ENCODE results near the gene TTC39A.
"Not testable (repeated sequence)": the region's sequence is repeated elsewhere in the genome, so short reads cannot be mapped to it uniquely, and the experiment has no call there.

DNA sequence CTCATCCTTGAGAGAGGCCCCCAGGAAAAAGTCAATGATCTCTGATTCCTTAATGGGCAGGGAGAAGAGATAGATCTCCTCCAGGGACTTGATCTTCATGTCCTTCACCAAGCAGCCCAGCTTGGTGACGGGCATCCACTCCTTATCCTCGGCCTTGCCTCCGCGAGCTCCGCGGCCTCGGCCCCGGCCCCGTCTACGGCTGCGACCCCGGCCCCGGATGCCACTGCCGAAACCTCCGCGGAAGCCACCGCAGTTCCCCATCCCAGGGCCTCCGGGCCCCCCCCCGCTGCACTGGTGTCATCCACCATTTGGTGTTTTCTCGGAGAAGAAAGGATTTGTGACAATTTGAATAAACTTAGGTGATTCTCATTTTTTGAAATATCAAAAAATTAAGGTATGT is 79.2 kb downstream of the TTC39A start:
- TF ChIP-seq CEBPG (CRISPR knock-in tag; IDR thresholded peaks at IDR 0.05); IRF9 (CRISPR knock-in tag; IDR thresholded peaks at IDR 0.05; ENCODE audit: borderline replicate concordance); DDIT3 (CRISPR knock-in tag; IDR thresholded peaks at IDR 0.05); PAWR (CRISPR knock-in tag; IDR thresholded peaks at IDR 0.05; ENCODE audit: borderline replicate concordance); RFX5 (IDR thresholded peaks at IDR 0.05; ENCODE audit: low read depth, low read length); ATF5 (CRISPR knock-in tag; IDR thresholded peaks at IDR 0.05; ENCODE audit: low read depth); POLR2AphosphoS5 (IDR thresholded peaks at IDR 0.05; ENCODE audit: low read depth, low read length); AFF4 (CRISPR knock-in tag; IDR thresholded peaks at IDR 0.05); KDM5B (CRISPR knock-in tag; IDR thresholded peaks at IDR 0.05; ENCODE audit: borderline replicate concordance): not testable (repeated sequence)
- TF ChIP-seq, protein P1, sequence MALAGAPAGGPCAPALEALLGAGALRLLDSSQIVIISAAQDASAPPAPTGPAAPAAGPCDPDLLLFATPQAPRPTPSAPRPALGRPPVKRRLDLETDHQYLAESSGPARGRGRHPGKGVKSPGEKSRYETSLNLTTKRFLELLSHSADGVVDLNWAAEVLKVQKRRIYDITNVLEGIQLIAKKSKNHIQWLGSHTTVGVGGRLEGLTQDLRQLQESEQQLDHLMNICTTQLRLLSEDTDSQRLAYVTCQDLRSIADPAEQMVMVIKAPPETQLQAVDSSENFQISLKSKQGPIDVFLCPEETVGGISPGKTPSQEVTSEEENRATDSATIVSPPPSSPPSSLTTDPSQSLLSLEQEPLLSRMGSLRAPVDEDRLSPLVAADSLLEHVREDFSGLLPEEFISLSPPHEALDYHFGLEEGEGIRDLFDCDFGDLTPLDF (CRISPR knock-in tag; IDR thresholded peaks at IDR 0.05), result not testable (repeated sequence)
- TF ChIP-seq, protein P2, sequence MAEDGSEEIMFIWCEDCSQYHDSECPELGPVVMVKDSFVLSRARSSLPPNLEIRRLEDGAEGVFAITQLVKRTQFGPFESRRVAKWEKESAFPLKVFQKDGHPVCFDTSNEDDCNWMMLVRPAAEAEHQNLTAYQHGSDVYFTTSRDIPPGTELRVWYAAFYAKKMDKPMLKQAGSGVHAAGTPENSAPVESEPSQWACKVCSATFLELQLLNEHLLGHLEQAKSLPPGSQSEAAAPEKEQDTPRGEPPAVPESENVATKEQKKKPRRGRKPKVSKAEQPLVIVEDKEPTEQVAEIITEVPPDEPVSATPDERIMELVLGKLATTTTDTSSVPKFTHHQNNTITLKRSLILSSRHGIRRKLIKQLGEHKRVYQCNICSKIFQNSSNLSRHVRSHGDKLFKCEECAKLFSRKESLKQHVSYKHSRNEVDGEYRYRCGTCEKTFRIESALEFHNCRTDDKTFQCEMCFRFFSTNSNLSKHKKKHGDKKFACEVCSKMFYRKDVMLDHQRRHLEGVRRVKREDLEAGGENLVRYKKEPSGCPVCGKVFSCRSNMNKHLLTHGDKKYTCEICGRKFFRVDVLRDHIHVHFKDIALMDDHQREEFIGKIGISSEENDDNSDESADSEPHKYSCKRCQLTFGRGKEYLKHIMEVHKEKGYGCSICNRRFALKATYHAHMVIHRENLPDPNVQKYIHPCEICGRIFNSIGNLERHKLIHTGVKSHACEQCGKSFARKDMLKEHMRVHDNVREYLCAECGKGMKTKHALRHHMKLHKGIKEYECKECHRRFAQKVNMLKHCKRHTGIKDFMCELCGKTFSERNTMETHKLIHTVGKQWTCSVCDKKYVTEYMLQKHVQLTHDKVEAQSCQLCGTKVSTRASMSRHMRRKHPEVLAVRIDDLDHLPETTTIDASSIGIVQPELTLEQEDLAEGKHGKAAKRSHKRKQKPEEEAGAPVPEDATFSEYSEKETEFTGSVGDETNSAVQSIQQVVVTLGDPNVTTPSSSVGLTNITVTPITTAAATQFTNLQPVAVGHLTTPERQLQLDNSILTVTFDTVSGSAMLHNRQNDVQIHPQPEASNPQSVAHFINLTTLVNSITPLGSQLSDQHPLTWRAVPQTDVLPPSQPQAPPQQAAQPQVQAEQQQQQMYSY (CRISPR knock-in tag; IDR thresholded peaks at IDR 0.05), result not testable (repeated sequence)
- TF ChIP-seq, protein P3, sequence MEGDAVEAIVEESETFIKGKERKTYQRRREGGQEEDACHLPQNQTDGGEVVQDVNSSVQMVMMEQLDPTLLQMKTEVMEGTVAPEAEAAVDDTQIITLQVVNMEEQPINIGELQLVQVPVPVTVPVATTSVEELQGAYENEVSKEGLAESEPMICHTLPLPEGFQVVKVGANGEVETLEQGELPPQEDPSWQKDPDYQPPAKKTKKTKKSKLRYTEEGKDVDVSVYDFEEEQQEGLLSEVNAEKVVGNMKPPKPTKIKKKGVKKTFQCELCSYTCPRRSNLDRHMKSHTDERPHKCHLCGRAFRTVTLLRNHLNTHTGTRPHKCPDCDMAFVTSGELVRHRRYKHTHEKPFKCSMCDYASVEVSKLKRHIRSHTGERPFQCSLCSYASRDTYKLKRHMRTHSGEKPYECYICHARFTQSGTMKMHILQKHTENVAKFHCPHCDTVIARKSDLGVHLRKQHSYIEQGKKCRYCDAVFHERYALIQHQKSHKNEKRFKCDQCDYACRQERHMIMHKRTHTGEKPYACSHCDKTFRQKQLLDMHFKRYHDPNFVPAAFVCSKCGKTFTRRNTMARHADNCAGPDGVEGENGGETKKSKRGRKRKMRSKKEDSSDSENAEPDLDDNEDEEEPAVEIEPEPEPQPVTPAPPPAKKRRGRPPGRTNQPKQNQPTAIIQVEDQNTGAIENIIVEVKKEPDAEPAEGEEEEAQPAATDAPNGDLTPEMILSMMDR (CRISPR knock-in tag; IDR thresholded peaks at IDR 0.05), result not testable (repeated sequence)
- TF ChIP-seq, protein P4, sequence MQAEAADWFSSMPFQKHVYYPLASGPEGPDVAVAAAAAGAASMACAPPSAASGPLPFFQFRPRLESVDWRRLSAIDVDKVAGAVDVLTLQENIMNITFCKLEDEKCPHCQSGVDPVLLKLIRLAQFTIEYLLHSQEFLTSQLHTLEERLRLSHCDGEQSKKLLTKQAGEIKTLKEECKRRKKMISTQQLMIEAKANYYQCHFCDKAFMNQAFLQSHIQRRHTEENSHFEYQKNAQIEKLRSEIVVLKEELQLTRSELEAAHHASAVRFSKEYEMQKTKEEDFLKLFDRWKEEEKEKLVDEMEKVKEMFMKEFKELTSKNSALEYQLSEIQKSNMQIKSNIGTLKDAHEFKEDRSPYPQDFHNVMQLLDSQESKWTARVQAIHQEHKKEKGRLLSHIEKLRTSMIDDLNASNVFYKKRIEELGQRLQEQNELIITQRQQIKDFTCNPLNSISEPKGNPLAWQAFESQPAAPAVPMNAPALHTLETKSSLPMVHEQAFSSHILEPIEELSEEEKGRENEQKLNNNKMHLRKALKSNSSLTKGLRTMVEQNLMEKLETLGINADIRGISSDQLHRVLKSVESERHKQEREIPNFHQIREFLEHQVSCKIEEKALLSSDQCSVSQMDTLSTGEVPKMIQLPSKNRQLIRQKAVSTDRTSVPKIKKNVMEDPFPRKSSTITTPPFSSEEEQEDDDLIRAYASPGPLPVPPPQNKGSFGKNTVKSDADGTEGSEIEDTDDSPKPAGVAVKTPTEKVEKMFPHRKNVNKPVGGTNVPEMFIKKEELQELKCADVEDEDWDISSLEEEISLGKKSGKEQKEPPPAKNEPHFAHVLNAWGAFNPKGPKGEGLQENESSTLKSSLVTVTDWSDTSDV (CRISPR knock-in tag; IDR thresholded peaks at IDR 0.05), result not testable (repeated sequence)
